NCI-H2107 (cell line): ENCODE measurements around the gene SFXN3.

Experiments used
- DNase-seq: peaks from one replicate; lab custom pipeline; 2025; lab: John Stamatoyannopoulos, UW

SFXN3 gene

GRCh38 chr10:101000127-101000914 lies 30.7 kb upstream of the SFXN3 start:
- no peak for DNase-seq

GRCh38 chr10:101000915-101001658 lies 29.9 kb upstream of the SFXN3 start:
- no peak for DNase-seq

- DNase-seq, result no peak
Measured at GRCh38 chr10:101001659-101002035, 29.4 kb upstream of the SFXN3 start.

- no peak for DNase-seq
Measured at GRCh38 chr10:101002456-101002855, 28.6 kb upstream of the SFXN3 start.

- DNase-seq, result no peak
Measured at GRCh38 chr10:101003639-101004206, 27.3 kb upstream of the SFXN3 start.

- no peak for DNase-seq
Measured at GRCh38 chr10:101005361-101005760, 25.7 kb upstream of the SFXN3 start.

GRCh38 chr10:101005869-101006567 lies 25.0 kb upstream of the SFXN3 start:
- DNase-seq, result no peak

- DNase-seq, result no peak
Measured at GRCh38 chr10:101006593-101007098, 24.4 kb upstream of the SFXN3 start.

- DNase-seq, result no peak
Measured at GRCh38 chr10:101007099-101007711, 23.8 kb upstream of the SFXN3 start.

- DNase-seq, result no peak
Measured at GRCh38 chr10:101007915-101008822, 22.9 kb upstream of the SFXN3 start.

- DNase-seq, result no peak
Measured at GRCh38 chr10:101008823-101009423, 22.1 kb upstream of the SFXN3 start.

- no peak for DNase-seq
Measured at GRCh38 chr10:101010329-101010728, 20.7 kb upstream of the SFXN3 start.

GRCh38 chr10:101011517-101012423 lies 19.3 kb upstream of the SFXN3 start:
- DNase-seq, result no peak

- peak; percentile 34 for DNase-seq
Measured at GRCh38 chr10:101012525-101013364, 18.3 kb upstream of the SFXN3 start.

GRCh38 chr10:101013365-101013825 lies 17.6 kb upstream of the SFXN3 start:
- no peak for DNase-seq

- DNase-seq, result no peak
Measured at GRCh38 chr10:101014230-101014884, 16.7 kb upstream of the SFXN3 start.

- DNase-seq, result no peak
Measured at GRCh38 chr10:101014966-101015581, 16.0 kb upstream of the SFXN3 start.
